ENCODE results near the gene KCNJ14.

Gene KCNJ14

DNA sequence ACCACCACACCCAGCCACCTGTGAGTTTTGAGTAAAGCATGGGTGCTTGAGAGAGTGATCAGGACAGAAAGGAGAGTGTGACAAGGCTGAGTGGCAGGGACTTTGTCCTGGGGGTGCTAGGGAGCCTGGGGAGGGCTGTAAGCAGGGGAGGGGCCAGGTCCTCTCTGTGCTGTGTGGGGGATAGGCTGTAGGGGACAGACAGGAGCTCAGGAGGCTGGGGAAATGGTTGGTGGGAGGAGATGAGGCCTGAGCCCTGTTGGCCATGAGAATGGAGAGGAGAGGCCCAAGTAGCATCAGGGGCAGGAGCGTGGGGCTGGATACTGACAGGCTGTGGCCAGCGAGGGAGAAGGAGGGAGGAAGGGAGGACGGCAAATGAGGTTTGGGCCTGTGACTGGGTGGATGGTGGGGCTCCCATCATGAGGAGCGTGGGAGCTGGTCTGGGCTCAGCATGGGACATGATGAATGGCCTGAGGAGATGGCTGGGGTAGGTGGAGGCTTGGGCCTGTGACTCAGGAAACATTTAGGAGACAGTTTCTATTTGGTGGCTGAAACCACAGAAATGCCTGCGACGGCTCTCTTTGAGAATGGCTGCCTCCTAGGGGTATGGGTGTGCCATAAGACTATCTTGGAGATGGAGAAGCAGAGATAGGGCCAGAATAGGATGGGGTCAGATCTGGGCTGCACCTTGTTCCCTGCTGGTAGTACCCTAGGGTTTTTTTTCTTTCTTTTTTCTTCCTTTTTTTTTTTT, 36.9 kb upstream of the KCNJ14 start:
- TF ChIP-seq, protein P1, sequence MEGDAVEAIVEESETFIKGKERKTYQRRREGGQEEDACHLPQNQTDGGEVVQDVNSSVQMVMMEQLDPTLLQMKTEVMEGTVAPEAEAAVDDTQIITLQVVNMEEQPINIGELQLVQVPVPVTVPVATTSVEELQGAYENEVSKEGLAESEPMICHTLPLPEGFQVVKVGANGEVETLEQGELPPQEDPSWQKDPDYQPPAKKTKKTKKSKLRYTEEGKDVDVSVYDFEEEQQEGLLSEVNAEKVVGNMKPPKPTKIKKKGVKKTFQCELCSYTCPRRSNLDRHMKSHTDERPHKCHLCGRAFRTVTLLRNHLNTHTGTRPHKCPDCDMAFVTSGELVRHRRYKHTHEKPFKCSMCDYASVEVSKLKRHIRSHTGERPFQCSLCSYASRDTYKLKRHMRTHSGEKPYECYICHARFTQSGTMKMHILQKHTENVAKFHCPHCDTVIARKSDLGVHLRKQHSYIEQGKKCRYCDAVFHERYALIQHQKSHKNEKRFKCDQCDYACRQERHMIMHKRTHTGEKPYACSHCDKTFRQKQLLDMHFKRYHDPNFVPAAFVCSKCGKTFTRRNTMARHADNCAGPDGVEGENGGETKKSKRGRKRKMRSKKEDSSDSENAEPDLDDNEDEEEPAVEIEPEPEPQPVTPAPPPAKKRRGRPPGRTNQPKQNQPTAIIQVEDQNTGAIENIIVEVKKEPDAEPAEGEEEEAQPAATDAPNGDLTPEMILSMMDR (IDR thresholded peaks at IDR 0.05; ENCODE audit: control insufficient read depth, insufficient read depth, low read depth, low read length, missing control alignments) = peak; percentile 39
- DNase-seq (ENCODE audit: low read depth) = no peak
- H3K4me3 ChIP-seq (ENCODE audit: control insufficient read depth, low read depth, low read length) = no peak overlapping the region

GRCh38 chr19:48419158-48419920, 36.0 kb upstream of the KCNJ14 start:
- TF ChIP-seq, protein P1 (IDR thresholded peaks at IDR 0.05; ENCODE audit: control insufficient read depth, insufficient read depth, low read depth, low read length, missing control alignments) = no peak
- H3K4me3 ChIP-seq (ENCODE audit: control insufficient read depth, low read depth, low read length) = no peak overlapping the region
- DNase-seq (ENCODE audit: low read depth) = no peak

DNA sequence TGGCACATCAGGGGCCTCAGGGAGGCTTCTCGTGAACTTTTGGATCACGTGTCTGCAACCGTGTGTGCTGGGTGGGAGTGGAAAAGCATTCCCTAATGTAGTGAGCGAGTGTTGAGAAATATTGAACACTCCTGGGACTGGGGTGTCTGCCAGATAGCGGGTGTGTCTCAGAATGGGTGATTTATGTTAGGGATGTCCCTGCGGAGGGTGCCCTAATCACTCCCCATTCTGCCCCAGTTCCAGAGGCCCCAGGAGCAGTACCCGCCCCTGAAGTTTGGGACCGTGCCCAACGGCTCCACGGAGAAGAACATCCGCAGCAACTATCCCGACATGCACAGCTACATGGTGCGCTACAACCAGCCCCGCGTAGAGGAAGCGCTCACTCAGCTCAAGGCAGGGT, 33.8 kb upstream of the KCNJ14 start:
- DNase-seq (ENCODE audit: low read depth) = no peak
- TF ChIP-seq, protein P1 (IDR thresholded peaks at IDR 0.05; ENCODE audit: control insufficient read depth, insufficient read depth, low read depth, low read length, missing control alignments) = no peak
- no peak overlapping the region for H3K4me3 ChIP-seq (ENCODE audit: control insufficient read depth, low read depth, low read length)

- no peak for DNase-seq (ENCODE audit: low read depth)
- TF ChIP-seq, protein P1 (IDR thresholded peaks at IDR 0.05; ENCODE audit: control insufficient read depth, insufficient read depth, low read depth, low read length, missing control alignments) = no peak
- H3K4me3 ChIP-seq (ENCODE audit: control insufficient read depth, low read depth, low read length) = no peak overlapping the region
Observed at GRCh38 chr19:48424694-48425219, 30.6 kb upstream of the KCNJ14 start.

DNA sequence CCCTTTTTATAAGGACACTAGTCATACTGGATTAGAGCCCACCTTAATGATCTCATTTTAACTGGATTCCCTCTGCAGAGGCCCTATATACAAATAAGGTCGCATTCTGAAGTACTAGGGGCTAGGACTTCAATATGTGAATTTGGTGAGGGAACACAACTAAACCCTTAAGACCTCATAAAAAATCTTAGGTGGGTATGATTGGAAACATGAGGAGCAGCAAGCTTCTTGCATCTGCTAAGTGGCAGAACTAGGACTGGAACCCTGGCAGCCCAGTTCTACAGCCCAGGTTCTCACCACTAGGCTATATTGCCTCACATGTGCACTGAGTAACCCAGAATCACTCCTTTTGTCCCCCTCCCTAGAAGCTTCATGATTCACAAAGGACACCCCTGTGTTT, 26.7 kb upstream of the KCNJ14 start:
- DNase-seq (ENCODE audit: low read depth) = no peak
- TF ChIP-seq, protein P1 (IDR thresholded peaks at IDR 0.05; ENCODE audit: control insufficient read depth, insufficient read depth, low read depth, low read length, missing control alignments) = no peak
- no peak overlapping the region for H3K4me3 ChIP-seq (ENCODE audit: control insufficient read depth, low read depth, low read length)

DNA sequence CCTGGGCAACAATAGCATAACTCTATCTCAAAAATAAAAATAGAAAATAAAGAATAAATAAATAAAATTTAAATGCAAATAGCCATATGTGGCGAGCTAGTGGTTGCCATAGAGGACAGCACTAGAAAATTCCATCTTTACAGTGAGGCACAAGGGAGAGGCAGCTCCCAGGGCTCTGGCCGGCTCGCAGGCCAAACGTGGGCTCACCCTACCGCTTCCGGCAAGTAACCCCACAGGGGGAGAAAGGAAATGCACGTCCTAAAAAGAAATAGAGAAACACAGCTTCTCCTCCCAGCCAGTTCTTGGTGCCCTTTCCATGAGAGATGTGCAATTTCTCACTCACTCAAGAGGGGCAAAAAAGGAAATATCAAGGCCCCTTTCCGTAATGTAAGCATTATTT, 22.0 kb upstream of the KCNJ14 start:
- no peak overlapping the region for H3K4me3 ChIP-seq (ENCODE audit: control insufficient read depth, low read depth, low read length)
- DNase-seq (ENCODE audit: low read depth) = no peak
- TF ChIP-seq, protein P1 (IDR thresholded peaks at IDR 0.05; ENCODE audit: control insufficient read depth, insufficient read depth, low read depth, low read length, missing control alignments) = no peak
